WI38 (cell line): ENCODE results near the gene NHSL2.
"Not testable (repeated sequence)": the region's sequence is repeated elsewhere in the genome, so short reads cannot be mapped to it uniquely, and the experiment has no call there.

Experiments
- H3K4me3 ChIP-seq: 2 replicates; pipeline ENCODE4 v1.5.1; 2011; ENCODE audit warnings: low read depth, mild to moderate bottlenecking, control low read depth, low read length
- CTCF ChIP-seq: IDR thresholded peaks from 2 replicates; pipeline ENCODE4 v1.5.1; 2012; ENCODE audit warnings: low read depth, mild to moderate bottlenecking, control low read depth, low read length

The NHSL2 gene

GRCh38 chrX:71910643-71910985 lies at the start of gene NHSL2:
Gene NHSL2, plus strand, starts transcription at chrX:71910845.
- TF ChIP-seq CTCF: no peak
- H3K4me3 ChIP-seq: no peak within 1 kb of the TSS

GRCh38 chrX:71867680-71868079 lies 43.0 kb upstream of the NHSL2 start:
- H3K4me3 ChIP-seq: no peak overlapping the region
- no peak for TF ChIP-seq CTCF

- H3K4me3 ChIP-seq: not testable (repeated sequence)
Measured at GRCh38 chrX:71869566-71869965, 41.1 kb upstream of the NHSL2 start.

GRCh38 chrX:71870208-71871098 lies 40.2 kb upstream of the NHSL2 start:
- no peak overlapping the region for H3K4me3 ChIP-seq
- TF ChIP-seq CTCF: no peak

GRCh38 chrX:71871367-71871766 lies 39.3 kb upstream of the NHSL2 start:
- TF ChIP-seq CTCF: no peak
- no peak overlapping the region for H3K4me3 ChIP-seq

- H3K4me3 ChIP-seq: no peak overlapping the region
- TF ChIP-seq CTCF: no peak
Measured at GRCh38 chrX:71872542-71873458, 37.8 kb upstream of the NHSL2 start.

- no peak overlapping the region for H3K4me3 ChIP-seq
- TF ChIP-seq CTCF: no peak
Measured at GRCh38 chrX:71873459-71873833, 37.2 kb upstream of the NHSL2 start.

GRCh38 chrX:71876841-71877240 lies 33.8 kb upstream of the NHSL2 start:
- not testable (repeated sequence) for H3K4me3 ChIP-seq
